Mesendoderm (in vitro differentiated cells): Measurements from ENCODE around the gene PDXDC1.
"Not testable (repeated sequence)": the region's sequence is repeated elsewhere in the genome, so short reads cannot be mapped to it uniquely, and the experiment has no call there.

Experiments
- DNase-seq: peaks from one replicate; pipeline ENCODE4 v3.0.0; 2013
- H2AK5ac ChIP-seq: 2 replicates; pipeline ENCODE4 v1.6.1; 2013; ENCODE audit warnings: low read length, inconsistent platforms
- H2BK120ac ChIP-seq: 2 replicates; pipeline ENCODE4 v1.6.1; 2013; ENCODE audit warnings: low read depth, mild to moderate bottlenecking, low read length, moderate library complexity, mixed read lengths
- H2BK15ac ChIP-seq: replicated peaks from 2 replicates; pipeline ENCODE4 v1.6.1; 2013; ENCODE audit warnings: low read depth, mild to moderate bottlenecking, moderate library complexity
- H2BK5ac ChIP-seq: 2 replicates; pipeline ENCODE4 v1.6.1; 2013; ENCODE audit warnings: low read length, inconsistent platforms
- H3K18ac ChIP-seq: 2 replicates; pipeline ENCODE4 v1.6.1; 2013; ENCODE audit warnings: mild to moderate bottlenecking, low read length, mixed read lengths
- H3K23ac ChIP-seq: one replicate; pipeline ENCODE4 v1.6.1; 2013; ENCODE audit warnings: low read length
- H3K27ac ChIP-seq: 2 replicates; pipeline ENCODE4 v1.5.1; 2013; ENCODE audit warnings: low read depth, mild to moderate bottlenecking, inconsistent platforms, low read length, moderate library complexity
- H3K27me3 ChIP-seq: 2 replicates; pipeline ENCODE4 v1.6.1; 2013; ENCODE audit warnings: low read length, control low read depth, mild to moderate bottlenecking, inconsistent platforms; ENCODE audit not compliant: insufficient read depth, poor library complexity
- H3K36me3 ChIP-seq: 2 replicates; pipeline ENCODE4 v1.6.1; 2013; ENCODE audit warnings: low read length, inconsistent platforms; ENCODE audit not compliant: control insufficient read depth, insufficient read depth
- H3K4ac ChIP-seq: one replicate; pipeline ENCODE4 v1.6.1; 2013; ENCODE audit warnings: low read depth, mild to moderate bottlenecking, low read length, moderate library complexity
- H3K4me1 ChIP-seq: 2 replicates; pipeline ENCODE4 v1.6.1; 2013; ENCODE audit warnings: low read depth, low read length, inconsistent platforms; ENCODE audit not compliant: control insufficient read depth
- H3K4me2 ChIP-seq: 2 replicates; pipeline ENCODE4 v1.6.1; 2013; ENCODE audit warnings: low read length
- H3K4me3 ChIP-seq: 2 replicates; pipeline ENCODE4 v1.5.1; 2013; ENCODE audit warnings: mild to moderate bottlenecking, low read length
- H3K56ac ChIP-seq: one replicate; pipeline ENCODE4 v1.6.1; 2013; ENCODE audit warnings: low read length
- H3K79me1 ChIP-seq: 2 replicates; pipeline ENCODE4 v1.6.1; 2013; ENCODE audit warnings: low read length, inconsistent platforms
- H3K79me2 ChIP-seq: 2 replicates; pipeline ENCODE4 v1.6.1; 2013; ENCODE audit warnings: mild to moderate bottlenecking, low read length; ENCODE audit not compliant: control insufficient read depth, insufficient read depth
- H3K9ac ChIP-seq: 2 replicates; pipeline ENCODE4 v1.6.1; 2013; ENCODE audit warnings: low read length, inconsistent platforms
- H4K5ac ChIP-seq: one replicate; pipeline ENCODE4 v1.6.1; 2013; ENCODE audit warnings: low read length
- H4K8ac ChIP-seq: one replicate; pipeline ENCODE4 v1.6.1; 2013; ENCODE audit warnings: low read depth, mild to moderate bottlenecking, control low read depth, low read length, moderate library complexity
- WGBS: extraction: QIAGEN DNeasy Blood & Tissue Kit; methylation state at CpG from one replicate; pipeline ENCODE4 v1.1.7; 2013; ENCODE audit warnings: low lambda C conversion rate, missing lambda C conversion rate; ENCODE audit not compliant: insufficient coverage; ENCODE audit errors: extremely low coverage; 5-methylcytosine and 5-hydroxymethylcytosine counted together

PDXDC1 gene

DNA sequence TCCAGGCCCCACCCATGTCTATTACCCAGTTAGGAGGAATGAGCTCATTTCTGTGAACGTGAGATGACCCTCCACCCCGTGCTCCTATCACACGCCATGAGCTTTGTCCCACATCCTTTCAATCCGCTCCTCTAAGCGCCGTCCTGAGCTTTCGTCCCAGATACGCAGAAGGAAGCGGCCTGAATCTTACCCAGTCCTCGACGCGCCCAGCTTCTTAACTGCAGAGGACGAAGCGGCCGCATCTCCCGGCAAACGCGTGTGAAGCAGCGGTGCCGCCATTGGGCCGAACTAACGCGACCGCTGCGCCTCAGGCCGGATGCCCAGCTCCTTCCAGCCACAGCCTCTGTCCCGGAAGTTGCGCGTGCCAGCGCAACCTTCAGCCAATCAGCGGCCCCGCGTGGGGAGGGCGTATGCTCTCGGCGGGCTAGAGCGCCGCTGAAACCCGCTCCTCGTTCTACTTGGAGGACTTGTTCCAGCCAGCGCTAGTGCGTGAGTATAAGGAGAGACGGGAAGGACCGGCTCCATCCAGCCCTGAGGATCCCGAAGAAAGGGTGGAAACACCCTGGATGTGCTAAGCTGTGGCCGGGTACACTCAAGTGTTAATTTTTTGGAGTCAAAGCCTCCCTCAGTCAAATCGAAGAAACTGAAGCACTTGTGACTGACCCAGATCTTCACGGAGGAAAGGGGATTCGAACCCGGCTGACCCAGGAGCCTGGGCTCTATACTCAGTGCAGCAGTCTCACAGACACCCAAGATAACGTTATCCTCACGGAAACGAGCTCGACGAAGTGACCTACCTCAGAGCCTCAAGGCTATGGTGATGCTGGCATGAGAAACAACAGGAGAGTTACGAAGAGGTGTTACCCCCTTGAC lies 119.4 kb downstream of the PDXDC1 start, which contains the start of gene RRN3:
RRN3 (minus strand) TSS at position 318 of the 873 bp plus-strand sequence; CDS start at position 279, 39 bp downstream.
- not testable (repeated sequence) for H3K79me2 ChIP-seq, H2BK5ac ChIP-seq, H3K27ac ChIP-seq, H2BK15ac ChIP-seq, H2AK5ac ChIP-seq, H3K27me3 ChIP-seq, H3K36me3 ChIP-seq, H3K79me1 ChIP-seq, H3K23ac ChIP-seq, H3K18ac ChIP-seq, H2BK120ac ChIP-seq, H3K4me1 ChIP-seq
- H3K4me2 ChIP-seq = peak within 1 kb of the TSS; percentile 66
- H3K4ac ChIP-seq = peak within 1 kb of the TSS; percentile 68
- peak within 1 kb of the TSS; percentile 83 for H4K8ac ChIP-seq
- H3K4me3 ChIP-seq = peak within 1 kb of the TSS; percentile 61
- H3K9ac ChIP-seq = peak within 1 kb of the TSS; percentile 77
- no CpG with 5 or more reads among the region's 56 CpGs for WGBS
- peak; percentile 95 for DNase-seq
- peak within 1 kb of the TSS; percentile 91 for H4K5ac ChIP-seq
- H3K56ac ChIP-seq = peak within 1 kb of the TSS; percentile 91

DNA sequence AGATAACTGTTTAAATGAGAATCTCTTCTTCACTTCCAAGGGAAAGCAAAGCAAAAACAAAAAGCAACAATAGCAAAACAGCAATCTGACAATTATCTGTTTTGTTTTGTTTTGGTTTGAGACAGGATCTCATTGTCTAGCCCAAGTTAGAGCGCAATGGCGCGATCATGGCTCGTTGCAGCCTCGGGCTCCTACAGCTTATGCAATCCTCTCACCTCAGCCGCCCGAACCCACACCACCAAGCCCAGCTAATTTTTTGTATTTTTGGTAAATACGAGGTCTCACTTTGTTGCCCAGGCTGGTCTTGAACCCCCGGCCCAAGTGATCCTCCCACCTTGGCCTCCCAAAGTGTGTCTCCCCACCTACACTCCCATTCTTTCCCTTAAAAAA lies 121.8 kb downstream of the PDXDC1 start:
- no CpG with 5 or more reads among the region's 9 CpGs for WGBS
- H3K36me3 ChIP-seq, H3K4me1 ChIP-seq, H3K4ac ChIP-seq, H3K9ac ChIP-seq, H2AK5ac ChIP-seq, H3K79me2 ChIP-seq, H4K8ac ChIP-seq, H3K4me3 ChIP-seq, H2BK120ac ChIP-seq, H3K56ac ChIP-seq, H3K27me3 ChIP-seq, H3K79me1 ChIP-seq, H3K27ac ChIP-seq, H4K5ac ChIP-seq, H2BK5ac ChIP-seq, DNase-seq, H3K18ac ChIP-seq, H2BK15ac ChIP-seq, H3K23ac ChIP-seq, H3K4me2 ChIP-seq: not testable (repeated sequence)

DNA sequence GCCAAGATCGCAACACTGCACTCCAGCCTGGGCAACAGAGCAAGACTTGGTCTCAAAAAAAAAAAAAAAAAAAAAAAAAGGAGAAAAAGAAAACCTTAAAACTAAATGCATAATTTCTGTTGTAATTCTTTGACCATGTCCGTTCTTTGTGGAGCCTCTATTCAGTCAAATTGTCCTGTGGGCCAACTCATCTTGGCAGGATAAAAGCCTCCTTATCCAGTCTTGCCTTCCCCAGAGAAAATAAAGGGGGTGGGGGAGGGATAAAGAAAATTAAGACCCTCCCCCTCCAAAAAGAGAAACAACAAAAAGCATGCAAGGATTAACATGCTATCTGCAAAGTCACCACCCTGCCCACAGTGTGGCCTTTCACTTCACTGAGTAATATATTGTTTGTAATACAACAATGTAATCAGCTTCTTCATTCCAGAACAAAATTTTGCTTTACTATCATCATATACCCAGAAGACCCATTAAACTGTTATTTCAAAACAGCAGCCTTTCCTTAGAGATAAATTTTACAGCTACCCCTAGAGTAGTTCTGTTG lies 124.6 kb downstream of the PDXDC1 start:
- H4K5ac ChIP-seq, H2BK15ac ChIP-seq, H3K4me1 ChIP-seq, H3K27ac ChIP-seq, H3K18ac ChIP-seq, H3K4me2 ChIP-seq, H2AK5ac ChIP-seq, H3K79me1 ChIP-seq, H2BK120ac ChIP-seq, H3K4me3 ChIP-seq, H4K8ac ChIP-seq, H3K27me3 ChIP-seq, DNase-seq, H3K36me3 ChIP-seq, H3K56ac ChIP-seq, H2BK5ac ChIP-seq, H3K79me2 ChIP-seq, H3K23ac ChIP-seq, H3K9ac ChIP-seq, H3K4ac ChIP-seq: not testable (repeated sequence)
- WGBS = no CpG with 5 or more reads among the region's 2 CpGs

DNA sequence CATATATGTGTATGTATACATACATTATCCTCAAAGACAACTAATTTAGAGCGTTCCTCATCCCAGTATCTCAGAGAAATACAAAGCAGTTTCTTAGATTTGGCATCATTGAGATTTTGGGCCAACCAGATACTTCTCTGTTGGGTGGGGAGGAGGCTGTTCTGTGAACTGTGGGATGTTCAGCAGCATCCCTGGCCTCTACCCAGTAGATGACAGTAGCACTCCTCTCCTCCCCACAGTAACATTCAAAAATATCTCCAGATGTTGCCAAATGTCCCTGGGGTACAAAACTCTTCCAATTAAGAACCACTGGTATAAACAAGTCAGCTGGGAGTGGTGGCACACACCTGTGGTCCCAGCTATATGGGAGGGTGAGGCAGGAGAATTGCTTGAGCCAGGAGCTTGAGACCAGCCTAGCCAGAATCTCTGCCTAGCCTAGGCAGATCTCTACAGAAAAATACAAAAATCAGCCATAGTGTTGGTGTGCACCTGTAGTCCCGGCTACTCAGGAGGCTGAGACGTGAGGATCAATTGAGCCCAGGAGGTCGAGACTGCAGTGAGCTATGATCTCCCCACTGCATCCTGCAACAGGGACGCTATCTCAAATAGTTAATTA lies 125.7 kb downstream of the PDXDC1 start:
- not testable (repeated sequence) for H3K27ac ChIP-seq, H3K4me3 ChIP-seq, H3K4ac ChIP-seq, H3K79me1 ChIP-seq, H2AK5ac ChIP-seq, H3K9ac ChIP-seq, H3K4me2 ChIP-seq, H3K56ac ChIP-seq, H3K4me1 ChIP-seq, H3K27me3 ChIP-seq, H3K36me3 ChIP-seq, H3K18ac ChIP-seq, H3K23ac ChIP-seq, H2BK15ac ChIP-seq, H3K79me2 ChIP-seq, H4K5ac ChIP-seq, DNase-seq, H4K8ac ChIP-seq, H2BK5ac ChIP-seq, H2BK120ac ChIP-seq
- no CpG with 5 or more reads among the region's 5 CpGs for WGBS

DNA sequence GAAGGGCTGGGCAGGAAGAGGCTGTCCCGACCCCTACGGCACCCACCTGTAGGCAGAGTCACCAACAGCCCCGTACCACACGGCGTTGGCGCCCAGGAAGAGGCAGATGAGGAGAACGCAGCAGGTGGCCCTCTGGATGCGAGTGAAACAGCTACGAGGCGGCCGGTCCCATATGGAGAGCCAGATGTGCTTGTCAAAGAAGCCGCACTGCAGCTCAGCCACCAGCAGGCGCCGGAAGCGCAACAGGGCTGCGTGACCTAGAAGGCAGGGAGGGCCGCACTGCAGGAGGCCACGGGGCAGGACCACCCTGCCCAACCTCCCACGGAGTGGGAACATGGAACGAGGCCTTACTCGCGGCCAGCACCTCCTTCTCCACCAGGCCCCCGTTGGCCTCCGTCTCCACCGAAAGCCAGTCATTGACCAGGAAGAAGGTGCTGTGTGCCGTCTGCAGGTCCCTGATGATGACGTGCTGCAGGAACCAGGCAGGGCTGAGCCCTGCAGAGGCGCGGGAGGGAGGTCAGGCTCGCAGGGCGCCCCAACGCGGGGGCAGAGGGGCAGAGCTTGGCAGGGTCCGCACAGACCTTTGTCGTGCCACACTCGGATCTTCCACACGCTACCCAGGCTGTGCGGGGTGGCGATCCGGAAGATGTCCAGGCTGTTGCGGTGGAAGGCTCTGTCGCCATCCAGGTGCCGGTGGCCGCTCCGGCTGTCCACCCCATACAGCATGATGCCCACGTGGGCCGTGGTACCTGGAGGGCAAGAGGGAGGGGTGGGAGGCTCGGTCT lies 153.0 kb downstream of the PDXDC1 start:
- not testable (repeated sequence) for H4K5ac ChIP-seq, H4K8ac ChIP-seq, H3K79me1 ChIP-seq, H3K36me3 ChIP-seq, H3K4me1 ChIP-seq, H3K4me2 ChIP-seq, H3K27ac ChIP-seq, H2BK5ac ChIP-seq, H3K56ac ChIP-seq, H3K9ac ChIP-seq, H2BK15ac ChIP-seq, H2AK5ac ChIP-seq, H3K27me3 ChIP-seq, H2BK120ac ChIP-seq, H3K18ac ChIP-seq, H3K79me2 ChIP-seq, H3K4me3 ChIP-seq, DNase-seq, H3K23ac ChIP-seq, H3K4ac ChIP-seq
- no CpG with 5 or more reads among the region's 48 CpGs for WGBS
